ENCODE data around the gene PSG2.
"Not testable (repeated sequence)": the region's sequence is repeated elsewhere in the genome, so short reads cannot be mapped to it uniquely, and the experiment has no call there.

PSG2 gene

DNA sequence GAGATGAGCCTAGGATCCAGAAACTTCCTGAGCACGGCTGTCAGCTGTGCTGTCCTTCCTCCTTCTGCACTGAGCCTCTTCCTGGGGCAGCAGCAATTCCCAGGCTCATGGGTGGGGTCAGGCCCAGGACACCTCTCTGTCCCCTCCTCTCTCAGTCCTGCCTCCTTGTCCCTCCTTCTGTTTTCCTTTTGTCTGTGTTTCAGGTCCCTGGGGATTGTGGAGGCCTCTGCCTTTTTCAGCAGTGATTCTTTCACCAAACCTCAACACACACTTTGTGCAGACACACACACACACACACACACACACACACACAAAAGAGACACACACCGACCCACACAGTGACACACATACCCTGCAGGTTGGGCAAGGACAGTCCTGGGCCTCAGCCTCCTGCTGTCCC, at the start of gene PSG2:
PSG2 (minus strand) TSS at position 101 of the 400 bp plus-strand sequence. CDS start 132 bp downstream, outside the sequence.
- not testable (repeated sequence) for DNase-seq (ENCODE audit: low read depth, low spot score)

DNA sequence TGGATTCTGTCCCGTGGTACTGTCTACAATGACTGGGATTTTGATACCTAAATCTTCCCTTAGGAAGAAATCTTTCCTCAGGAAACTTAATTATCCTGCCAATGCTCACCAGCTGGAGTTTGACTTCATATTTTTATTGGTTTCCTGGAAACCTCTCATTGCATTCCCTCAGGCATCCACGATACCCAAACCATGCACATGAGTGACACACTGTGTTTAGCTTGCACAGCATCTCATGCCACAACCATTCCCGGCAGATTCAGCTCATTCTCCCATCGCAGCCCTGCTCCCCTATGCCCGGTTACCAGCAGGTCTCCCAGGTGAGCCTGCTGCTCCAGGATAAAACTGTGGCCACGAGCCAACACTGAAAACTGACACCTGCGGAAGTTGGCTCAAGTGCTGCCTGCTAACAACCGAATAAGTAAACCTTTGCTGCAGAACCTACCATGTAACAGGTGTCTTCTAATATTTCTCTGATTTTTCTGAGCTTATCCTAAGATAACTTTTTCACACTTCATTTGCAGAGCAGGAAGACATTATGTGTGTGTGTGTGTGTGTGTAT, 48.9 kb upstream of the PSG2 start:
- DNase-seq (ENCODE audit: low read depth, low spot score): not testable (repeated sequence)

DNA sequence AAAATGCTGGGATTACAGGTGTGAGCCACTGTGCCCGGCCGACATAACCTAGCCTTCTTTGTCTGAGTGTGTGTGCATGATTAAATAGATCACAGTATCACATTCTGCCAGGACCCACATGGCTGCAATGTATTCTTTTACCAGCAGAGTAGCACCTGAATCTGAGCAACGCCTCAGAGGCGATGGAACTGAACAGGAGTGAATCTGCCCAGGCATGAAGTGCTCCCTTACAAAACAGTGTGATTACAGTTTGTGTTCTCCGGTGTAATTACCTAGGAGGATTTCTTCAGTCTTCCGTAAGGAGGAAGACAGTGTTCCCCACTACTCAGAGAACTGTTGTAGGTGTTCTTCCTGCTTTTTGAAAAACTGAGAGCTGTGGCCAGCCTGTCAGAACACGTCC, 46.7 kb upstream of the PSG2 start:
- DNase-seq (ENCODE audit: low read depth, low spot score): not testable (repeated sequence)

DNA sequence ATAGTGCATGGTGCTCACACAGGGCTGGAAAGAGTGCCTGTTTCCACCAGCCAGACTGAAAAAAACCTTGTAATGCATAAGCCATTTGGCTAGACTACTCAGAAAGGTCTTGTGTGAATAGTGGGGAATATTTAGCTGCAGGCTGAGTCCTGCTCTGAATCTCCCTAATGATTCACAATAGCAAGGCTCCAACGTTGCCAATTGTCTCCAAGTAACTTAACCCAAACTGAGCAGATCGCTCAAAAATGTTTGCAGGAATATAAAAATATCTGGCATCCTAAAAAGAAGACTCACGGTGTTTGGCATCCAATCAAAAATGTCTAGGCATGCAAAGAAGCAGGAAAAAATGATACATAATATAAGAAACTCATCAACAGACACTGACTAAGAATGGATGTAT, 44.8 kb upstream of the PSG2 start:
- DNase-seq (ENCODE audit: low read depth, low spot score): peak; percentile 31

DNA sequence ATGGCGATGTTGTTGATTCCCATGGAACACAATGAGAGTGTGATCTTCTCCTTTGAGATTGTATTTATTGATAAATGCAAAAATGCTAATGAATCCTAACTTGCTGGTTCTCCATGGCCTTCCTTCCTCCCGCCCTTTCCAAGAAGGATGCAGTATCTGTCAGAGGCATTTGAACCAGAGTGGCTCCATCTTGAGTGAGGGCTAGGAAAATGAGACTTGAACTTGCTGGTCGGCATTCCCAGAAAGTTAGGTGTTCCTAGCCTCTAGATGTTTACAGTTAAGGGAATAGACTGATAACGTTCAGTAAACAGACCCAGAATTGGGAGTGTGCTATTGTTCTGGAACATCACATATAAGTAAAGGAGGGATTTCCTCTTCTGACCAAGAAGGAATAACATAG, 44.2 kb upstream of the PSG2 start:
- no peak for DNase-seq (ENCODE audit: low read depth, low spot score)

DNA sequence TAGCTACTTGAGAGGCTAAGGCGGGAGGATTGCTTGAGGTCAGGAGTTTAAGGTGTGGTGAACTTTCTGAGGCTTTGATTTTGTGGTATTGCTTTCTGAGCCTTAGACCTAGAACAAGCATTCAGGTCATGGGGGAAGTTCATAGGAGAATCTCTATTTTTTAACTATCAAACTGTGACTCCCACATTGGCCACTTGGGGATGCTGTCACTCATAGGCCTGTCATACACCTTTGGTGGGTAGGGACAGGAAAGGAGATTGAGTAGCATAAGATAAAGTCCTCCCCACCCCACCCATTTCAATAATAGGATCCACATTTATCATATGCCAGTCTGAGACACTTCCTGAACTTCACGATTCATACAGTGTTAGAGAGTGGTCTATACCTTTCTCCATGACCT, 41.9 kb upstream of the PSG2 start:
- DNase-seq (ENCODE audit: low read depth, low spot score): no peak

DNA sequence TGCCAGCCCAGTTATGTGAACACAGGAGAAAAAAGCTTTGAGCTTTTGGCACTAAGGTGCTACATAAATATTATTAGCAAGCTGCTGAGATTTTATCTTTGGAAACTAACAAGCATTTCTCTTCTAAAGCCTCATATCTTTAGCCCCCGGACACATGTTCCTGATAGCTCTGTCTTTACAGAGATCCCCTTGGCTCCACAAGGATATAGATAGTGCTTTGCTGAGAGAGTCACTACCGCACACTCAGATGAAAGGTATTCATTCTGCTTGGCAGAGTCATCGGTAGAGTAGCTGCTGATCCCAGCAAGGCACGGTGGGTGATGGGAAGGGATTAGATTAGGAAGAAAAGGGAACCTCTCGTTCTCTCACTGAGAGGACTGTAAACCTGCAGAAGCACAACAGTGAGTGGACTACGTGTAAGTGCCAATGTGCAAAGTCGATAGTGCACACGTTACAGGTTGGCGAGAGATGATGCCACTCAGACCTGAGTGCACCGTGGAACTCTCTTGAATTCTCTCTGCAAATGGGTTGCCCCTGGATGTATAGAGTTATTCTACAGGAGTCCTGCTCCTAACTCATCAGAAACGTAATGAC, 38.0 kb upstream of the PSG2 start:
- DNase-seq (ENCODE audit: low read depth, low spot score): peak; percentile 70

DNA sequence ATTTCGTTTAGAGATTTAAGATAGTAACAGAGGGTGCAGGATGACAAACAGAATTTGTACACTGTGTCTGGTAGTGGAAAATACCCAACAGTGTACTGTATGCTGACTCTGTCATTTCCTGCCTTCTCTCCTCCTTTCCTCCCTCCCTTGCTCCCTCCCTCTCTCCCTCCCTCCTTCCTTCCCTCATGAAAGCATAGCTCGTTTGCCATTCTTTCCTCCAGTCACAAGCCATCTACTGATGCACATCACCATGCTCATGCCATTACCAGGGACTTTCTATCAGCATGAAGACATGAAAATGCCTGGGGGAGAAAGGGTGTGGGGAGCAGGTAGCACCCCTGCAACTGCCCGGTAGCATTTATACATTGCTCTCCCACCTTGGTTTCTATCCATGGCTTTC, 37.0 kb upstream of the PSG2 start:
- DNase-seq (ENCODE audit: low read depth, low spot score): not testable (repeated sequence)

DNA sequence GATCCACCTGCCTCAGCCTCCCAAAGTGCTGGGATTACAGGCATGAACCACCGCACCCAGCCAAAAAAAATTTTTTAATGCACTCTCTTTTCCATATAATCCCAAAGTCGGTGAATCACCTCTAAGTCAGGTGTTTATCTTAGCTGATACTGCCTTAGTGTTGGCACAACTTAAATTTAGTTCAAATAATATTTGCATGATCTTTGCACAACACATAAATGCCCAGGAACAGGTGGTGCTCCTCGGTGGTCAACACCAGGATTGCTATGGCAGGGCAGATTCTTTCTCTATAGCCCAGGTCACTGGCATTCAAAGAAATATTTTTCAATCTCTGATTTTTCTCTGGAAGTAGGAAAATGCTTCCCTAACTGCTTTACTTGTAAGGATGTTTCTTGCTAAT, 33.9 kb upstream of the PSG2 start:
- not testable (repeated sequence) for DNase-seq (ENCODE audit: low read depth, low spot score)

DNA sequence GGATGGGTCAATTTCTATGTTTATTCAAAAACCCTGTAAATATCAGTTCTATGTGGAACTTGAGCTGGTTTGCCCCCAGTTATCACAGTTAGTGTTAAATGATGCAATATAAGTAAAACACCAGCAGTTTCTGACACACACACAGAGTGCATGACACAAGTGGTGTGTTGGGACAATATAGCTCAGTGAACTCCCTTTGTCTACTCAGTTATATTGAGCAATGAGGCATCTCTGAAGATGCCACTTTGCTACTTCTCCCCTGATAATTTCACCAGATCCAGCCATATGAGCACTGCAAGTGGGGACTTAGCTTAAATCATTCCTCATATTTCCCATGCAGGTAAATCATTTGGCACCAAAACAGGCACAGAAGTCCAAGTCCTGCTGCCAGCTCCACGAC, 33.0 kb upstream of the PSG2 start:
- DNase-seq (ENCODE audit: low read depth, low spot score): not testable (repeated sequence)

DNA sequence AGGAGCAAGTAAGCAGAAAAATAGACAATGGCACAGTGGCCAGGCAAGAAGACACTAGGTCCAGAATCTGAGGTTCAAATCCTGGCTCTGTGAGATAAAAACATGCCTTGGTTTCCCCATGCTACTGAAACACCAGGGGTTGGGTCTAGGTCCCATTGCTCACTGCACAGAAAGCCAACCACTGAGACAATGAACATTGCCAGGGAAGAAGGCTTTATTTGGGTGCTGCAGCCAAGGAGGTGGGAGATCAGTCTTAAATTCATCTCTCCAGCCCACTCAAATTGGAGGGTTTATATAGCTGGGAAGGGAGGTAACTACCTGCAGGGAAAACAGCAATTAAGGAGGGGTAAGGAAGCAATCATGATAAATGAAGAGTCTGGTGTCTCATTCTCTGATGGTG, 32.6 kb upstream of the PSG2 start:
- DNase-seq (ENCODE audit: low read depth, low spot score): not testable (repeated sequence)

DNA sequence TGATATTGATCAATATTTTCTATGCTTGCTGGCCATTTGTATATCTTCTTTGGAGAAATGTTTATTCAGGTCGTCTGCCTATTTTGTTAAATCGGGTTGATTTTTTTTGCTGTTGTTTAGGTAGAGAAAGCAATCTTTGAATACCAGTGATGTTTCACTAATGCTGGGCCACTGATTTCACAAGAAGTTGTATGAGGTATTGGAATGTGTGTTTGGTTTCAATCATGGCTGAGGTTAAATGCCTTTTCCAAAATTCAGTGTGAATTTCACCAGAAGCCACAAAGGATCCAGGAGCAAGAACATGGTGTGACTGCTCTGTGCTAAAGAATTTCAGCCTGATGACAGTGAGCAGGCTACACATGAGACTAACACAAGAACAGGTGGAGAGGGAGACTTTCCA, 32.1 kb upstream of the PSG2 start:
- DNase-seq (ENCODE audit: low read depth, low spot score): not testable (repeated sequence)

DNA sequence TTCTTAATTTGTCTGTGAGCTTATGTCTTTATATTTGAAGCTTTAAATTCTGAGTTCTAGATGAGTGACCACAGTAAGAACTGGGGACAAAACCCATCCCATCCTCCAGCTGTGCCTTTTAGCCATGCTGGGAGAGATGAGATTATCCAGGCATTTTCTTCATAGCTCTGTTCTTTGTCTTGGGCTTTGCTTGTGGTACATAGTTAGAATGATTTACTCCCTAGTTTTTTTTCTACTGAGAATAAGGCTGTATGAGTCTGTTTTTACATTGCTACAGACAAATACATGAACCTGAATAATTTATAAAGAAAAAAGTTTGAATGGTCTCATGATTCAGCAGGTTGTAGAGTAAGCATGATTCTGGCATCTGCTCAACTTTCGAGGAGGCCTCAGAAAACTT, 24.9 kb upstream of the PSG2 start:
- DNase-seq (ENCODE audit: low read depth, low spot score): not testable (repeated sequence)

DNA sequence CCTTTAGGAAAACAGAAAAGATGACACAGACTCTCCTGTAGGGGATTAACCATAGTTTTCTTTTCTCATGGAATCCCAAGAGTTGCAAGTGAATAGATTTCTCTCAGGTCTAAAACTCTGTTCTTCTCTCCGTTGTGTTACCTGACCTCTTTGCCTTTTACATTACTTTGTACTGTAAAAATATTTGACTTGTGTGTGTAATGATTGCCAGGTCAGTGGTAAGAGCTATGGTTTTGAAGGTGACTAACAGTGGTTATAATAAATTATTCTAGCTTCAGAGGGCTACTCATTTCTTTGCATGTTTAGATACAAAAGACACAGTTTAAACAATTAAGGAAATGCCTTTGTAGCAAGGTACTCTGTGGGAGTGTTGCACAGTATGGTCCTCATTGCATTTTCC, 23.0 kb upstream of the PSG2 start:
- DNase-seq (ENCODE audit: low read depth, low spot score): no peak

DNA sequence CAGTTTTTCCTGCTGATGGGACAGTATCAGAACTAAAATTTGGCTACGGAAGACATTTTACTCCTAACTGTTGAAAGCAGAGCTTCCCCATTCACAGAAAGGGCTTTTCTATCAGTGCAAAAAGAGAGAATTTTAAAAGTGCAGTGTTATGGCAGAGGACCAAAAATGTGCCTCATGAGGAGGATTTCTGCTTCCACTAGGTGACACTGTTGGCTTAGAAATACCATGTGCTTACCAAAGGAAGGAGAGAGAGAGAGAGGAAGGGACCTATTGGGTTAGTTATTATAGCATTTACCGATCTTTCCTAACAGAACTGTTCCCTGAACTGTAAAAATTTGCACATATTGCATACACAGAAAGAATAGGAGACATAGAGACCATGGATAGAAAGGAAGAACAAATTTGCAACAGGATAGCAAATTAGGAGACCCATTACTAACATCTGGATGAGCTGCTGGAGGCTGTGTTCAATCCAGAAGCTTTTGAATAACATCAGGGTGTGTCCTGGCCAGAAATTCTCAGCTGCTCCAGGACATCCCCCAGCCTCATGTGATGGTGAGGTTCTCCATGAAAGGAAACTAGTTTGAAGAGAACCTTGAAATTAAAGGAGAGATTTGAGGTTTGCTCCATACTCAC, 21.8 kb upstream of the PSG2 start:
- DNase-seq (ENCODE audit: low read depth, low spot score): peak; percentile 67

DNA sequence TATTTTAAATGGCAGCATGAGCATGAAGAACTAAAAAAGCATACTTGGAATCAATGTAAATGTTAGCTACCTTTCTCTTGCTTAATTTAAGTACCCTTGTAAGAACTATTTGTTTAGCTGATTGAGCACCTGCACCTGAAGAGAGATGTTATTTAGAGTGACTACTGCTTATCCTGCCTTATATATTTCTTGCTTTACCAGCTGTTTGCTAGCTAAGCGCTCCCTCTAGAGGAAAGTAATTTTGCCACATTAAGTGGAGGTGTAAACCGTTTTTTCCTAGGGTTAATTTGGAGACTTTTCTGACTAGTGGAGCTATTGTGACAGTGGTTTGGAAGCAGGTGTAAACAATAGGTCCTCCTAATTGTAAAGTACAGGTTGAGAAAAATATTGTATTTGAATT, 19.4 kb upstream of the PSG2 start:
- DNase-seq (ENCODE audit: low read depth, low spot score): no peak

DNA sequence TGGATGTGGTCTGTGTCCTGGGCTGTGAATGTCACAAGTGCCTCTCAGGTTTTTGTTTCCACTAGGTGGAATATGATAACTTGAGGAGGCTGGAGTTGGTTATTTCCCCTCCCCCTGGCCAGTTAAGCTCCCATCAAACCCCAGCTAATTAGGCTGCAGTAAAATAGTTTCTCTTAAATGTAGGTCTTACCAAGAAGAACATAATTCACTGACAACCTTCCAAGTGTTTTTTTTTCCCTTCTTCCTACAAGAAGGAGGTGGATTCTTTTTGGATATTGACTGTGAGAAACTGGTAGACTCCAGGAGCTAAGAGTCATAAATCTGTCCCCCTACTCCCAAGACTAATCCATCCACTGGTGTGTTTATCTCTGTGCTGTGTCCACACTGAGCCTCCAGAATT, 15.9 kb upstream of the PSG2 start:
- not testable (repeated sequence) for DNase-seq (ENCODE audit: low read depth, low spot score)

DNA sequence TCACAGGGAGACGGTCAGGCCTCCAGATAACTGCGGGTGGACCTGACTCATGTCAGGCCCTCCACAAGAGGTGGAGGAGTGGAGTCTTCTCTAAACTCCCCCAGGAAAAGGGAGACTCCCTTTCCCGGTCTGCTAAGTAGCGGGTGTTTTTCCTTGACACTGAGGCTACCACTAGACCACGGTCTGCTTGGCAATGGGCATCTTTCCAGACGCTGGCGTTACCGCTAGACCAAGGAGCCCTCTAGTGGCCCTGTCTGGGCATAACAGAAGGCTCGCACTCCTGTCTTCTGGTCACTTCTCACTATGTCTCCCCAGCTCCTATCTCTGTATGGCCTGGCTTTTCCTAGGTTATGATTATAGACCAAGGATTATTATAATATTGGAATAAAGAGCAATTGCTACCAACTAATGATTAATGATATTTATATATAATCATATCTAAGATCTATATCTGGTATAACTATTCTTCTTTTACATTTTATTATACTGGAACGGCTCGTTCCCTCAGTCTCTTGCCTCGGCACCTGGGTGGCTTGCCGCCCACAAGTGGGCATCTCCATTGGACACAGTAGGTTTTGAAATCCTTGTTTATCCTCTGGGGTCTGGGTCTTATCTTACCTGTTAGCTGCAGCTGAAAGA, 5.3 kb upstream of the PSG2 start:
- peak; percentile 76 for DNase-seq (ENCODE audit: low read depth, low spot score)

DNA sequence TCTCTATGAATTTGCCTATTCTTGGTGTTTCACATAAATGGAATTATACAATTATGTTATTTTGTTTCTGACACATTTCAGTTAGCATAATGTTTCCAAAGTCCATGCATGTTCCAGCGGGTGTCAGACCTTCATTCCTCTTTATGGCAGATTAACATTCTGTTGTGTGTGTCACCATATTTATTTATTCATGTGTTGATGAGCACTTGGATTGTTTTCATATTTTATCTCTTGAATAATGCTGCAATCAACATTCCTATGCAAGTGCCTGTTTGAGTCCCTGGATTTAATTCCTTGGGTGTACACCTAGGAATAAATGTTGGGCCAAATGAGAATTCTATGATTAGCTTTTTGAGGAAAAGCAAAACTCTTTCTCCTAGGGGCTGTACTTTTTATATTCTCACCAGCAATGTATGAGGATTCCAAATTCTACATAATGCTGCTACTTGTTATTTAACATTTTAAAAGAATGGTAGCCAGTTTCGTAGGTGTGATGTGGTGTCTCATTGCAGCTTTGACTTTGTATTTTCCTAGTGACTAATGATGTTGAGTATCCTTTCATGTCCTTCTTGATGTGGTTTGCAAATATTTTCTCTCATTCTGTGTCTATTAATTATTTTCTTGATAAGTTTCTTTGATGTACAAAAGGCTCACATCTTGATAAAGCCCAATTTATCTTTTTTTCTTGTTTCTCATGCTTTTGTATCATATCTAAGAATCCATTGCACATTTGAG, 3.5 kb upstream of the PSG2 start:
- DNase-seq (ENCODE audit: low read depth, low spot score): peak; percentile 24

DNA sequence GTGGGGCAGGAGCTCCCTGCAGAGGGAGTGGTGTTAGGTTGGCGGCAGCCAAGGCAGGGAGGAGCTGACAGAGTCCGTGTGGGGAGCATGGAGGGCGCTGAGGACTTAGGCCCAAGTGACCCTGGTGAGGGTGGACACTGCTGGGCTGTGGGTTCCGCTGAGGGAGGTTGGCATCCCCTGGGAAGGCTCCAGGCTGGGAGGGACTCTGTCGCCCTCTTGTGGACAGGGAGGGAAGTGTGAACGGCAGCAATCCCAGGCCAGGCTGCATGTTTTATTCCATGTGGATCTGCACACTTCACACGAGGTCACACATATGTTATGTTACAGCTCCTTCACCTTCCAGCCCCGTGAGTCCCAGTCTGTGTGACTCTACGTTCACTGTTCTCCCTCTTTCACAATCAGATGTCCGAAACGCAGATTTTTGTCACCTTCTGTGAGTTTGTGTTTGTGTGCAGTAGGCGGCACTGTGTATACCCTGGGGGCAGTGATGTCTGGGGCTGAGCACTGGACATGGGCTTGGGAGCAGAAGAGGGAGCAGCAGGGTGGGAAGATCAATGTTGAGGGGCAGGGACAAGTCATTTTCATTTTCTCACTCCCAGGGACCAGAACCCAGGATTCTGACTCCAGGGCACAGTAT, 1.8 kb upstream of the PSG2 start:
- DNase-seq (ENCODE audit: low read depth, low spot score): not testable (repeated sequence)

DNA sequence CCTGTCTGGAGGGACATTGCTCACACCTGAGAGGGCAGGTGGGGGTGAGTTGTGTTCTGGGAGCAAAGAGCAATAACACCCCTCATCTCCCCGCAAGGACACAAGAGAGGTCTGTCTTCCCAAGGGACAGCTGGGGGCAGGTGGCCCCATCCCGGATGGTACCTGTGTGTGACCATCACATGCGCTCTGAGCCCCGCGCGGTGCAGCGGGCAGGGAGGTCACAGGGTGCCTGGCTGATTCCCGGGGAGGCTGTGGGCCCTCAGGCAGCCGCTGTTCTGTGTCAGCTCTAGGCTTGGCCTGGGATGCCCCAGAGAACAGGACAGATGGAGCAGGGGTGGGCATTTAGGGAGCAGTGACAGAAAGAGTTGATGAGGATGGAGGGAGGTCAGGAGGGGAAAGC, 1.2 kb upstream of the PSG2 start:
- not testable (repeated sequence) for DNase-seq (ENCODE audit: low read depth, low spot score)

DNA sequence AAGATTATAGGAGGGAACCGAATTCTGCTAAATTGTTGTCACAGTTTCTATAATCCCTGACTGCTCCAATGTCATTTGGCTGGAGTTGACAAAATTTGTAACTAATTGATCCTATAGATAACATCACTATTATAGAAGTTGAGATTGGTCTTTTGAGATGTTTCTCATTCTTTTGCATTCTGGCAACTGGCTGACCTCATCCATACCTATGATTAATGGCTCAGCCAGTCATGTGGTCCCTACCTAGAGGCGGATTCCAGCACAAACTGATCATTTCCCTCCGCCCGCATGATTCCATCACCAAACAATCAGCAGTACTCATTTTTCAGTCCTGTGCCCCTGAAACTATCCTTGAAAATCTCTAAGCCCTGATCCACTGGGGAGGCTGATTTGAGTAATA, 4.2 kb downstream of the PSG2 start:
- peak; percentile 72 for DNase-seq (ENCODE audit: low read depth, low spot score)

All from astrocyte of the hippocampus (primary cell).